ENCODE results near the gene CTNNA2.

Gene CTNNA2

GRCh38 chr2:80461505-80462197 lies 948.8 kb downstream of the CTNNA2 start:
- DNase-seq: no peak

GRCh38 chr2:80462654-80463053 lies 949.8 kb downstream of the CTNNA2 start:
- no peak for DNase-seq

- DNase-seq: no peak
These were observed 951.4 kb downstream of the CTNNA2 start for GRCh38 chr2:80464275-80464674.

GRCh38 chr2:80467262-80467811 lies 954.5 kb downstream of the CTNNA2 start:
- no peak for DNase-seq

- no peak for DNase-seq
These were observed 956.6 kb downstream of the CTNNA2 start for GRCh38 chr2:80469428-80469827.

GRCh38 chr2:80473069-80473468 lies 960.2 kb downstream of the CTNNA2 start:
- DNase-seq: no peak

GRCh38 chr2:80473796-80474195 lies 960.9 kb downstream of the CTNNA2 start:
- DNase-seq: no peak

GRCh38 chr2:80475970-80476369 lies 963.1 kb downstream of the CTNNA2 start:
- no peak for DNase-seq

GRCh38 chr2:80476535-80477117 lies 963.8 kb downstream of the CTNNA2 start:
- DNase-seq: no peak

GRCh38 chr2:80482276-80482675 lies 969.4 kb downstream of the CTNNA2 start:
- no peak for DNase-seq

- DNase-seq: no peak
These were observed 976.9 kb downstream of the CTNNA2 start for GRCh38 chr2:80489717-80490116.

GRCh38 chr2:80490964-80491363 lies 978.1 kb downstream of the CTNNA2 start:
- no peak for DNase-seq

GRCh38 chr2:80496346-80496745 lies 983.5 kb downstream of the CTNNA2 start:
- no peak for DNase-seq

GRCh38 chr2:80496775-80497174 lies 983.9 kb downstream of the CTNNA2 start:
- no peak for DNase-seq

GRCh38 chr2:80499095-80499494 lies 986.2 kb downstream of the CTNNA2 start:
- DNase-seq: peak; percentile 50

- DNase-seq: no peak
These were observed 989.2 kb downstream of the CTNNA2 start for GRCh38 chr2:80501874-80502624.

- DNase-seq: no peak
These were observed 993.7 kb downstream of the CTNNA2 start for GRCh38 chr2:80506563-80506962.

- no peak for DNase-seq
These were observed 997.9 kb downstream of the CTNNA2 start for GRCh38 chr2:80510716-80511115.

- no peak for DNase-seq
These were observed 1003.1 kb downstream of the CTNNA2 start for GRCh38 chr2:80515964-80516363.

- no peak for DNase-seq
These were observed 1004.5 kb downstream of the CTNNA2 start for GRCh38 chr2:80517316-80517715.

- no peak for DNase-seq
These were observed 1006.3 kb downstream of the CTNNA2 start for GRCh38 chr2:80519121-80519643.

- no peak for DNase-seq
These were observed 1006.9 kb downstream of the CTNNA2 start for GRCh38 chr2:80519699-80520291.

GRCh38 chr2:80525152-80525551 lies 1012.3 kb downstream of the CTNNA2 start:
- no peak for DNase-seq
